Lower lobe of right lung (tissue), 2 donors: ENCODE measurements around the gene OR2D2. TPM values are rescaled to one million over a fixed set of nuclear protein-coding genes. Genes with fewer than 3 reads are reported as not detected.

Source experiments
- ATAC-seq, 2 donors: fragments of 200-7000 bp; cut with Tn5 transposase; one replicate each; pipeline ENCODE4 v1.9.1; 2020 to 2022; ENCODE audit warnings: mild to moderate bottlenecking in 2 of 2, moderate library complexity in 2 of 2
- DNase-seq: peaks from one replicate; pipeline ENCODE4 v3.0.0-alpha.2; 2020
- H3K27ac ChIP-seq: fragments of 200-600 bp; one replicate; pipeline ENCODE4 v1.8.0; 2022
- H3K27me3 ChIP-seq: fragments of 200-600 bp; one replicate; pipeline ENCODE4 v1.8.0; 2022; ENCODE audit warnings: low read depth
- H3K36me3 ChIP-seq: fragments of 200-600 bp; one replicate; pipeline ENCODE4 v1.8.0; 2022; ENCODE audit warnings: mild to moderate bottlenecking
- H3K4me1 ChIP-seq: fragments of 200-600 bp; one replicate; pipeline ENCODE4 v1.8.0; 2022
- H3K4me3 ChIP-seq: fragments of 200-600 bp; one replicate; pipeline ENCODE4 v1.8.0; 2022; ENCODE audit warnings: mild to moderate bottlenecking
- H3K9me3 ChIP-seq: fragments of 200-600 bp; one replicate; pipeline ENCODE4 v1.8.0; 2022
- intact Hi-C: fragments of 100-400 bp; cut with DNase I; formaldehyde crosslinking; loops from one replicate; pipeline ENCODE4 v1.11.0; 2022
- total RNA-seq: library from RNA; stranded (reverse); fragmentation: NEBNext Ultra II Directional; extraction: Animal tissue kit (Norgen Biotek cat#: 25700); gene quantifications from one replicate; pipeline ENCODE4 v1.2.1, GENCODE V29; 2021
- TF ChIP-seq, protein P1 (sequence below): fragments of 200-600 bp; IDR thresholded peaks from one replicate; pipeline ENCODE4 v1.8.0; 2022; ENCODE audit warnings: antibody characterized with exemption, mild to moderate bottlenecking
- donor health status: DM: no; HTN: yes; CAD: no; lungs with severe emphysema.

OR2D2 gene
- total RNA-seq, 1 donor from 2014 or later, result not detected

- intact Hi-C loops, result no loop called here
- no peak for DNase-seq
- no peaks in the 10 kb centered on the region for H3K27me3 ChIP-seq
- H3K27ac ChIP-seq, result no peak overlapping the region
- H3K9me3 ChIP-seq, result no peaks in the 10 kb centered on the region
- no peaks in the 10 kb centered on the region for H3K4me1 ChIP-seq
- ATAC-seq, result no peak
- H3K4me3 ChIP-seq, result no peak overlapping the region
- no peaks in the 10 kb centered on the region for H3K36me3 ChIP-seq
- TF ChIP-seq, protein P1, sequence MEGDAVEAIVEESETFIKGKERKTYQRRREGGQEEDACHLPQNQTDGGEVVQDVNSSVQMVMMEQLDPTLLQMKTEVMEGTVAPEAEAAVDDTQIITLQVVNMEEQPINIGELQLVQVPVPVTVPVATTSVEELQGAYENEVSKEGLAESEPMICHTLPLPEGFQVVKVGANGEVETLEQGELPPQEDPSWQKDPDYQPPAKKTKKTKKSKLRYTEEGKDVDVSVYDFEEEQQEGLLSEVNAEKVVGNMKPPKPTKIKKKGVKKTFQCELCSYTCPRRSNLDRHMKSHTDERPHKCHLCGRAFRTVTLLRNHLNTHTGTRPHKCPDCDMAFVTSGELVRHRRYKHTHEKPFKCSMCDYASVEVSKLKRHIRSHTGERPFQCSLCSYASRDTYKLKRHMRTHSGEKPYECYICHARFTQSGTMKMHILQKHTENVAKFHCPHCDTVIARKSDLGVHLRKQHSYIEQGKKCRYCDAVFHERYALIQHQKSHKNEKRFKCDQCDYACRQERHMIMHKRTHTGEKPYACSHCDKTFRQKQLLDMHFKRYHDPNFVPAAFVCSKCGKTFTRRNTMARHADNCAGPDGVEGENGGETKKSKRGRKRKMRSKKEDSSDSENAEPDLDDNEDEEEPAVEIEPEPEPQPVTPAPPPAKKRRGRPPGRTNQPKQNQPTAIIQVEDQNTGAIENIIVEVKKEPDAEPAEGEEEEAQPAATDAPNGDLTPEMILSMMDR, result no peak
These were observed 48.6 kb downstream of the OR2D2 start for GRCh38 chr11:6843670-6844069.

GRCh38 chr11:6841694-6842093 is 50.6 kb downstream of the OR2D2 start:
- Histone ChIP-seq H3K4me1 (no peaks in the 10 kb centered on the region), H3K9me3 (no peaks in the 10 kb centered on the region), H3K27ac (no peak overlapping the region), H3K27me3 (no peaks in the 10 kb centered on the region), H3K4me3 (no peak overlapping the region), H3K36me3 (no peaks in the 10 kb centered on the region)
- ATAC-seq, result no peak
- TF ChIP-seq, protein P1, result no peak
- intact Hi-C loops, result no loop called here
- DNase-seq, result no peak

Other genes starting within 250 kb of the OR2D2 start
- 23.2 TPM for gene DCHS1, start 236.7 kb downstream of the OR2D2 start, total RNA-seq
- gene MRPL17, start 209.2 kb downstream of the OR2D2 start, total RNA-seq, result 34.2 TPM
- gene OR2AG2, start 120.5 kb downstream of the OR2D2 start, total RNA-seq, result 0.09 TPM
- not detected for gene OR2AG1, start 109.5 kb downstream of the OR2D2 start, total RNA-seq
- 0.18 TPM for gene OR6A2, start 92.8 kb downstream of the OR2D2 start, total RNA-seq
- gene OR10A5, start 46.8 kb downstream of the OR2D2 start, total RNA-seq, result not detected
- gene OR10A2, start 29.4 kb downstream of the OR2D2 start, total RNA-seq, result not detected
- gene OR10A4, start 15.9 kb downstream of the OR2D2 start, total RNA-seq, result not detected
- gene OR2D3, start 28.5 kb upstream of the OR2D2 start, total RNA-seq, result not detected
- gene ZNF215, start 33.9 kb upstream of the OR2D2 start, total RNA-seq, result 2.3 TPM
- gene ZNF214, start 127.8 kb upstream of the OR2D2 start, total RNA-seq, result 3.3 TPM
- gene NLRP14, start 128.0 kb upstream of the OR2D2 start, total RNA-seq, result not detected
- gene RBMXL2, start 196.5 kb upstream of the OR2D2 start, total RNA-seq, result not detected